GM18868 (cell line): Measurements from ENCODE around the gene ZFP64.

Experiments
- ATAC-seq: cut with Tn5 transposase; IDR thresholded peaks from one replicate; pipeline ENCODE4 v1.9.1; 2021; ENCODE audit warnings: mild to moderate bottlenecking, moderate library complexity; ENCODE audit not compliant: unreplicated experiment

ZFP64 gene

GRCh38 chr20:52110456-52110855 lies 81.1 kb downstream of the ZFP64 start:
- no peak for ATAC-seq

DNA sequence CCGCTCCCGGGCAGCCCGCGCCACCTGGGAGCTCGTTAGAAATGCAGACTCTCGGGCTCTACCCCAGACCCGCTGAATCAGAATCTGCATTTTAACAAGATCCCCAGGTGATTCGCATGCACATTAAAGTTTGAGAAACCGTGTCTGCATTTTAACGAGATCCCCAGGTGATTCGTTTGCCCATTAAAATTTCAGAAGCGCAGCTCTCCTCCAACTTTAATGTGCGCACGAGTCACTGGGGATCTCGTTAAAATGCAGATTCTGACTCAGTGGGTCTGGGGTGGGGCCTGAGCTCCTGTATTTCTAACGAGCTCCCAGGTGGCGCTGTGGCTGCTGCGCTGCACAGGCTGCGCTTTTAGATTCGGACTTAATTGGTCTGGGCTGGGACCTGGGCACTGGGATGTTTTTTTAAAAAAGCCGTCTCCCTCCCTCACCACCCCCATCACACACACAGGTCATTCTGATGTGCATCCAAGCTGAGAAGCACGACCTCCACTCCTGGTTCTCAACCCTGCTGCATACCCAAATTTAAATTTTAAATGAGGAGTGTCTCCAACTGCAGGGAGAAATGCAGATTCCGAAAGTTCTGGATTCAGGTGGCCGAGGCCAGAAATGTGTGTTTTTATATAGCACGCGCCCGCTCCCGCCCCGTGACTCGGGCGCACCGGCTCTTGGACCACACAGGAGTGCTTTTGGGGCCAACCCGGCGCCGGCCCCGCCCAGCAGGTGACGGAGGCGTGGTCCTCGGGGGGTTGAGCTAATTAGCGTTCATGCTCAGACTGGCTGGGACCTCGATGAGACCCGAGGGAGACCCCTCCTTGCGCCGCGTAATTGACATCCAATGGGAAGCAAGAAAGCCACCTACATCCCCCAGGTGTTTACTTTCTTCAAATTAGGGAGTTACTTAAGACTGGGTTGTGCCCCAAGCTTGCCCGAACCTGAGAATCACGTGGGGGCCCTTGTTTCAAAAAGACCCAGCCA lies 85.8 kb downstream of the ZFP64 start:
- no peak for ATAC-seq

DNA sequence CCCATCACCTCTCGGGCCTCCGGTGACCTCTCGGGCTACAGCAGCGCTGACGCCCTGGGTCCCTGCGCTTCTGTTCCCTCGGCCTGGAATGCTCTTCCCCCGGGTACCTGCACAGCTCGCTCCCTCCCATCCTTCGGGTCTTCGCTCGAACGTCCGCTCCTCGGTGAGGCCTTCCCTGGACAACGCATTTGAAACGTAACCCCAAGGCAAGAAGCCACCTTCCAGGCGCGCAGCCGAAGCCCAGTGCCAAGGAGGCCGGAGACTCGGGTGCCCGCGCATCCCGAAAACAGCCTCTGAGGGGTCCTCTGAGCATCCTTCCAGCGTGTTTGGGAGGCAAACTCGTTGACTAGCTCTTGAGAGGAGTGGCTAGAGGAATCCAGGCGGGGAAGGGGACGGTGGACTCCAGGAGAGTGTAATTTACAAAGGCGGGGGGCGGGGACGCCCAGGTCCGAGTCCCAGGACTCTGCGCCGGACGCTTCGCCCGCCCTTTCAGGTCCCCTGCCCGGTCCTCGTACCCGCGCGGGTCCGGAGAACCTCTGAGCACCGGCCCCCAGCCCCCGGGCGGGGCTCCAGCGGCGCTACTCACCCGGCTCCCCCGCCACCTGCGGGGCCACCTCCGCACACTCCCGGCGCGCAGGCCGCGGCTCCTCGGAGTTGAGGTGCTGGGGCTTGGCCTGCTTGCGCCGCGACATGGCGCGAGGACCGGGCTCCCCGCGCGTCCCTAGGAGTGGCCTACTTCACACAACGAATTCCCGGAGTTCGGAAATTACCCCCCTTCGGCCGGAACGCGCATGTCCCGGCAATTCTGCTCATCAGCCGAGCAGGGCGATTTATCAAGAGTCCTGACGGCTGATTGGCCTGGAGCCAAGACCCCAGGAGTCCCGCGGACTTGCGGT lies 86.8 kb downstream of the ZFP64 start:
- ATAC-seq = no peak

GRCh38 chr20:52103913-52104545 lies 87.5 kb downstream of the ZFP64 start:
- no peak for ATAC-seq

DNA sequence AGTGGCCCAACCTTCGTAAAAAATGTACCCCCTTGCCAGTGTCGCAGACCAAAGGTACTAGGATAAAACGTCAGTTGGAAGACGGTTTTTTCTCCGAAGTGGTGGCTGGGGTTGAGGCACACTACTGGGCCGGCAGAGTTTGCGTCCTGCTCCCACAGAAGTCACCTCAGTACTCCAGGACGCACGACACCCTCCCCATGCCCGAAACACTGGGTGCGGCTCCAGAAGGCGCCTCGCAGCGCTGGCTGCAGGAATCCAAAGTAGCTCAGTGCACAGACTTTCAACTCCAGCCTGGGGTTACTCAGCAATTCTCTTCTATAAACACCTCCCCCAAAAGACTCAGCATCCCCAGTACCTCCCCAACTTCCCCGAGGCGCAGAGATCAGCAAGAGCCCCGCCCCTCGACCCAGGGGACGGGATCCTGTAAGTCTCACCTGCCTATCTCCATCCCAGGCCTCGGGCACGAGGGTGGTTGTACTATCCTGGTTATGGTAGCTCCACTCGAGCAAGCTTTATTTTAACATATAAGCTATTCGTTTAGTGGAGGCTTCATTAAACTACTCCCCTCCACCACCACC lies 88.2 kb downstream of the ZFP64 start:
- ATAC-seq = no peak

- ATAC-seq = no peak
Observed at GRCh38 chr20:52102559-52102958, 89.0 kb downstream of the ZFP64 start.

DNA sequence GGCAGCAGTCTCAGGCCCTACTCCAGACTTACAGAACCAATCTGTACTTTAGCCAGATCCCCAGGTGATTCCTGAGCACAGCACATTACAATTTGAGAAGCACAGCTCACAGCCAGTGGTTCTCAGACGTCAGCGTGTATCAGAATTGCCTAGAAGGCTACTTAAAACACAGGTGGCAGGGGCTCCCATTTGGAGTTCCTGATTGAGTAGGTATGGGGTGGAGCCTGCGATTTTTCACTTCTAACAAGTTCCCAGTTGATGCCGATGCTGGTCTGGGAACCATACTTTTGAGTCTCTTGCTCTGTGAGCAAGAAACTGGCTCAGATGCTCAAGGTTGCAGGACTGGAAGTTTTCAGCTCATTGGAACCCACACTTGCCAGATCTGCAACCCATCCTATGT lies 89.5 kb downstream of the ZFP64 start:
- ATAC-seq = no peak
